Retina (tissue), 1 donor: ENCODE results near the gene DNAJB12.
"Not testable (repeated sequence)": the region's sequence is repeated elsewhere in the genome, so short reads cannot be mapped to it uniquely, and the experiment has no call there.

ENCODE experiments used
- DNase-seq: peaks from one replicate; pipeline ENCODE4 v3.0.0-alpha.2; 2016

The DNAJB12 gene

DNA sequence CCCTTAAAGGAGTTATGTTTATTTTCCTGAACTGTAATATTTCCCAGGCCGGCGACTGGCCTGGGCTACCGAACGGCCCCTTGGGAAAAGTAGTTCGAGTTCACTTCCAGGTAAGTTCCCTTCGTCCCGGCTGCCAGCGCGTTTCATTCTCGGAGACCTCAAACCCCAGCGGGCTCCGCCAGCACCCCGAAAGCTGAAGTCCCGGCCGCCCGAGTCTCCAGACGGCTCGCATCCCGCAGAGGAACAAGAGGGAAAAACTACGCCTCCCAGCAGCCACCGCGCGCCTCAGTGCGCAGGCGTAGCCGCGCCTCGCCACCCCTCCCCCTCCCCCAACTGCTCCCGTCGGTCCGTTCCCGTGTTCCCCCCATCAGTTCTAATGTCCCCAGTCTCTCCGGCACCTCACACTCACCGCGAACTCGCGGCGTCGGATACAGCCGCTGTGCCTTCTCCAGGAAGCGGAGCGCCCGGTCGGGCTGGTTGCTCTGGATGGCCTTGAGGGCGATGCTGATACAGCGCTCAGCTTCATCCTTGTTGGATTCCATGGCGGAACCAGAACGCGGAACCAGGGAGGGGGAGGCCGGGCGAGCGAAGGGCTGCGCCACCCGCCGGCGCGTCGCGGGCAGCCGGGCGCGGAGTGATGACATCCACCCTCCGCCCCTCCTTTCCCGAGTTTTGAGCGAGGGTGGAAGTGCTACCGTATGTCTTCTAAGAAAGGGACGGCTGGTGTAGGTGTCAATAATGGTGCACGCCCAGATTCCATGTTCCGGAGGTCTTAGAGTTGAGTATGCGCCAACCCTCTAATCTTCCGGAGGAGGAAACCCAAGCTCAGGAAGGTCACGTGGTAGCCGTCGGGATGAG is at the start of gene DNAJB12:
Gene DNAJB12 (minus strand): TSS at position 564 of the 858 bp plus-strand sequence. CDS start 22 bp downstream, at position 542.
- DNase-seq = peak; percentile 100

DNA sequence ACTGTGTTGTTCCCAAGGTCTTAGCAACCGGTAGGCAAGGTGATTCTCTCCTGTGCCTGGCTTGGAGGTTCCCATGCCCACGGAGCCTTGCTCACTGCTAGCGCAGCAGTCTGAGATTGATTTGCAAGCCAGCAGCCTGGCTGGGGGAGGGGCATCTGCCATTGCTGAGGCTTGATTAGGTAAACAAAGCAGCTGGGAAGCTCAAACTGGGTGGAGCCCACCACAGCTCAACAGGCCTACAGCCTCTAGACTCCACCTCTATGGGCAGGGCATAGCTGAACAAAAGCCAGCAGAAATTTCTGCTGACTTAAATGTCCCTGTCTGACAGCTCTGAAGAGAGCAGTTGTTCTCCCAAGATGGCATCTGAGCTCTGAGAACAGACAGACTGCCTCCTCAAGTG is 40.9 kb upstream of the DNAJB12 start:
- not testable (repeated sequence) for DNase-seq

DNA sequence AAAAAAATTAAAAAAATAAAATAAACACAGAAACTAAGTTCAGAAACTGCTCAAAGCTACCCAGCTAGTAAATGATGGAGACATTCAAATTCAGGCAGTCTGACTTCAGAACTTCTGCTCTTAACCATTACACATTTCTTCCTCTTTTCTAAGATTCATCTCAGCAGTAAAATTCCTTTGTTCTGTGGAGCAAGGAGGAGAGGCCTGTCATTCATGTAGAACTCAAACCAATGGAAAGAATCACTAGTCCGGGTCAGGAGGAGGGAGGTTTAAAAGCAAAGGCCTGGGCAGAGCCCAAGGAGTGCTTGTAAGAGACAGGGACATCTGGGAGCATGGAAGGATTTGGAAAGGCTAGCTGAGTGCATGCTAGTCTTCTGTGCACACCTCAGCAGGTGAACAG is 37.9 kb upstream of the DNAJB12 start:
- DNase-seq = no peak

DNA sequence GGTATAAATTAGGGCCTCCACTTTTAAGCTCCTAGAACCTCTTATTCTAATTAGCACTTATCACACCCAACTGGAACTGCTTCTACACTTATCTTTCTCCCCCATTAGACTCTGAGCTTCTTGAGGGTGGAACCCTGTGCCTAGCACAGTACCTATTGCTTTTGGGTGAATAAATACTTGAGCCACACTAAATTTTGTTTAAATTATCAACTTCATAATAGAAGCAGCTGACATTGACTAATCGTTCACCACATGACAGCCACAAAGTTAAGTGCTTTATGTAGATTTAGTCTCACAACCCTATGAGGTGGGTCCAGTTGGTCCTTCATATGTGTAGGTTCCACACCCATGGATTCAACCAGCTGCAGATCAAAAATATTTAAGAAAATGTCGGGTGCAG is 36.0 kb upstream of the DNAJB12 start:
- no peak for DNase-seq

DNA sequence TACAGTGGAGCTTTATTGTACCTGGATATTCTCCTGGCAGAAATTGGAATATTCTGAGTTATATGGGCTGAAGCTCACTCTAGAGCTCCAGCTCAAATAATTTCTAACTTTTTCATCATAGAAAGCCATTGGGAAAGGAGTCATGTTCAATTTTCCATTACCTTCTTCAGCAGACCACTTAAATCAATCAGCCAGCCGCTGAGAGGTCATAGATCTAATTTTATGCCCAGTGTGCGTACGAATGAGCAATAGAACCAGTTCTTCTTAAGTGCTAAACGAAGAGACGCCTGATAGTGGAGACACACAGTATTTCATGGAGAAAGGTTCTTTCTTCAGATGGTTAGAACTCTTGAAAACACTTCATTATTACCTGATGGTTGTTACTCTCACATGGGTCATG is 35.0 kb upstream of the DNAJB12 start:
- no peak for DNase-seq

DNA sequence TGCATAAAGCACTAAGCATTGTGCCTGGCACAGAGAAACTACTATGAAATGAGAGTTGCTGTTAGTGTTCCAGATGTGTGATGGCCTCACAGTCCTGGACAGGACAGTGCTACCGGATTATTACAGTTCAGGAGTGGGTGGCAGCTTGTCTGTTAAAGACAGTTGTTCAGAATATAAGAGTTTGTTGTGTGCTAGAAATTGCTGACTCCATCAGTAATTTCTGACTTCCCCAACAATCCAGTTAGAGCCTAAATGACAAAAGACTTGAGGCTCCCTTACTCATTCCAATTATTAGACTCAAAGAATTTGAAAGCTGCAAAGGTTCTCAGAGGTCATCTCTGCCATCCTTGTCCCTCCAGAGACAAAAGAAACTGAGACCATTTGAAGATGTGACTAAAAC is 34.3 kb upstream of the DNAJB12 start:
- DNase-seq = no peak

DNA sequence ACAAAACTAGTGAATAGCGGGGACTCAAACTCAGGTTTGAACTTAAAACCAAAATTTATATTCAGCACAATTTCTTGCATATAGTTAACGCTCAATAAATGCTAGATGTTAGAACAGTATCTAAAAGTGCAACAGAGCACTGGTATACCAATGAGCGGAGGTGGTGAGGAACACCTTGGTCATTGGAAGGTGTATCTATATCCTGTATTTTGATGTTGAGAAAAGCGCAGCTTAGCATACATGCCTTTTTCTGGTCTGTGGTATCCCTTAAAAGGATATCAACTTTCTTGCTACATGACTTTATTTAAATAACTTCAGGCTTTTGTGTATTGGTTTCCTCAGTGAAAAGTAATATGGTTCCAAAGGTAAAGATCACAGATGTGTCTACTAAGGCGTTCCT is 33.3 kb upstream of the DNAJB12 start:
- no peak for DNase-seq

DNA sequence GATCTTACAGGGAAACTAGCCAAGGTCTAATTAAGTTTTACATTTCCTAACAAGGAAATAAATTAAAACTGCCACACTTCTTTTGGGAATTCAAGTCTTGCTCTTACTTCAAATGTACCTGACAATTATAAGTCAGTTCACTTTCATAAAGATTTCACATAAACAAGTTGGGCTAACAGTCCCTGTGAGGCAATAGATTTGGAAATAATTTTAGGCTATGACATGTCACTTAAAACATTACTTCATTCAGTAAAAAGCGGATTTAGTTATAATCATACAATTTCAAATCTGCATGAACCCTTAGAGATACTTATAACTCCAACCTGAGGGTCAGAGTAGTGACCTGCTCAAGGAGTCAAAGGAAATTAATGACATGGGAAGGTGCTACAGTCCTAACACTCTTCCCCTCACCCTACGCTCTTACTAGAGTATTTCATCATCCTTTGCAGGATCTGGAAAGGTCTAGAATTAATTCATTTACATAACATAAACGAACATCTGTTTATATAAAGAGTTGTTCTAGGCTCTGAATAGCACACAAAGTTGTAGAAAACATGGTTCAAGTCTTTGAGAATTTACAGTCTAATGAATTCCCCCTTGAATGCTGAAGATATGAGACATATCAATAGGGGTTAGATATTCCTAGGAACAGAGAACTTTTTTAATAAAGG is 32.3 kb upstream of the DNAJB12 start:
- DNase-seq = no peak

DNA sequence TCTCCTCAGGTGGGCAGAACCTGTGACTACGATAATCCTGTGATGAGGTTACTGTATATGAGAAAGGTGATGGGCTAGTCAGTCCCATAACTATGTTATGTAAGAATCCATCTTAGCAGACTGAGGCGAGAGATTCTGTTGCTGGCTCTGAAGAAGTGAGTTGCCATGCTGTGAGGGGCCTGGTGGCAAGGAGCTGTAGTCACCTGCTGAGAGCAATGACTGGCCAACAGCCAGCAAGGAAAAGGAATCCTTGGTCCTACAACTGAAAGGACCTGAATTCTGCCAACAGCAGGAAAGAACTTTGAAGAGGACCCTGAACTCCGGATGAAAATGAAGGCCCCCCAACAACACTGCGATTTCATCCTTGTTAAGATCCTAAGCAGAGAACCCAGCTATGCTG is 31.0 kb upstream of the DNAJB12 start:
- DNase-seq = no peak

DNA sequence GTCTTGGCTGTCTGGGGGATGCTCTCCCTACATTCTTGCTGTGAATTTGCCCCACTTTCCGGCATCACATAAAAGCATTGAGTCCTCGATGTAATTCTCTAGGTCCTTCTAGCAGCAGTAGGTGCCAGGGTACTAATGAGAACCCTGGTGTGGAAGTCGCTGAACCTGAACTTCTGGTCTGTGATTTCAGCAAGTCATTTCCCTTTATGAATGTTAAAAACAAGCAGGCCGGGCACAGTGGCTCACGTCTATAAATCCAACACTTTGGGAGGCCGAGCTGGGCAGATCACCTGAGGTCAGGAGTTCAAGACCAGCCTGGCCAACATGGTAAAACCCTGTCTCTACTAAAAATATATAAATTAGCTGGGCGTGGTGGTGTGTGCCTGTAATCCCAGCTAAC is 30.3 kb upstream of the DNAJB12 start:
- DNase-seq = not testable (repeated sequence)

DNA sequence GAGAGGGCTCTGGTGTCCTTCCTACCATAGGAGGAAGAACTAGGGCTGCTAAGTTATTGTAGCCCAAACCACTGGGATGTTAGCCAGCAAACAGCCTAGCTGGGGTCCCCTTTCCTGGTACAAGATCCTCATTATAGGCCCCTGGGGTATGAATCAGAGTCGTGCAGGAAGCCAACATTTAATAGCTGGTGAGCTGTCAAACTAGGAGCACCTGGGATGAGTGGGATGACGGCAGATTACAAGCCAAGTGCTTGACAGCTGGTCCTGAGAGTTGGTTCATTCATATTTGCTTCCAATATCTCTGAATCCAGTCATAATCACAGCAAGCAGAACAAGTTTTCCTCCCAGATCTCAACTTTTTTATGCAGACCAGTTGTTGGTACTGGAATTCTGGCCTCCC is 25.1 kb upstream of the DNAJB12 start:
- DNase-seq = no peak

DNA sequence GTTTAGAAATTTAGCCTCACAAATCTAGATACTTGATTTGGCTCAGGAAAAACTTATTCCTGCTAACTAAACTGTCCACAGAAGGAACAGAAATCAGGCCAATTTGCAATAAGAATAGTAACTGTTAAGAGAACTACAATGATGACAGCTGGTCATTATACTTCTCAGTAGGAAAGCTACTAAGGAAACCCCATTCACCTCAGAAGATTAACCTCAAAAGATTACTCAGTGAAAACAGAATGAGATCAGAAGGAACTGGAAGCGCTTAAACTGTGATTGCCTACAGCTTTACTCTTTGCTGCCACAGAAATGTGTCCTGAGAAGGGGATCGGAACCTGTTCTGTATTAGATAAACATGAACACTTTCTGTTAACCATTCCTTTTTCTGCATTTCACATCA is 24.3 kb upstream of the DNAJB12 start:
- DNase-seq = no peak

DNA sequence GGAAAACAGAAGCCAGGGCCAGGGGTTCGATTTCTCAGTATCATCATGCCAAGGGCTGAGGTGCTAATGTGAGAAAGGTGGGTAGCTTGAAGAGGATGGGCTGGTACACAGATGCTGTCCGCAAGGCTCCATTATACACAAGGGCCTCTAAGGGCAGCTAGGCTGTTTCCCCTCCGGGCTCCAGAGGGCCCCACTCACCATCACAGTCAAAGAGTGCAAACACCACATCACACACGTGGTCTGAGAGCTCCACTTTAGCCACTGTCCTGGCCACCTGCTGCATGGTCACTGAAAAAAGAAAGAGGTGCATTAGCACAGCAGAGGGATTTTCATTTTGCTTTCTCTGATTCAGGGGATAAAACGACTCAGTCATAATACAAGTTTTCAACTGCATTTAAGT is 20.9 kb upstream of the DNAJB12 start:
- no peak for DNase-seq

DNA sequence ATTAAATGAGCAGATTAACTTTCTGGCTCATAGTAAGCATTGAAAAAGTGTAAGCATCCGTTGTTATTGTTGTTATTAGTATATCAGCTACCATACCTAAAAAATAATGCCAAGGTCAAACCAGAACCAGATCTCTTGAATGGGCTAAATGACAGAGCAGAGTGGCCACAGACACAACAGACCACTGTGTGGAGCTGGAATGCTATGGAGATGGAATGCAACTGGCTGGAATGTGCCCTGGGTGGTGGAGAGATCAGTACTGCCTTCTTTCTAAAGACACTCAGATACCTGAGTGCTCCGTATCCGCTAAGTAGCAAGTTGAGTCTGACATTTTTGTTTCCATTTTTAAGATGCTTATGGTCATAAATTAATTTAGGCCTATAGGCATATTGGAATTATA is 20.5 kb upstream of the DNAJB12 start:
- DNase-seq = no peak

DNA sequence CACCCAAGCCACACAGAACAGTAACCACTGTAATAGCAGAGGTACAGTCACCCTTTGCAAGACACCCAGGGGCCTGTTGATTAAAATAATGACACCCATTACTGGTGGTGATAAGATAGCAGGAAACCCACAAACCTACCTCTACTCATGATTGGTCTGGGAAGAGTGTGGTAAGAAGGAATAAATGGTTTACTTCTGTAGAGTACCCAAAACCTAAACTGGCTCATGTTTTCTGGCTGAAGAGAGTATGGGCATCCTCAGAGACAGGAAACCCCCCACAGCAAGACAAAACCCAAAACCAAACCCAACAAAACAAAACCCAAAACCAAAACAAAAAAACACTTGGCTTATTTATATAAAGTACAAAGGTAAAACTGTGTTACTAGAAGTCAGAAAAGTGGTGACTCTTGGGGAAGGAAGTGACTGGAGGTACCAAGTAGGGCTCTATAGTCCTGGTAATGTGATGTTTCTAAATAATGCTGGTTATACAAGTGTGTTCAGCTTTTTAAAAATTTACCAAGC is 15.5 kb upstream of the DNAJB12 start:
- no peak for DNase-seq

DNA sequence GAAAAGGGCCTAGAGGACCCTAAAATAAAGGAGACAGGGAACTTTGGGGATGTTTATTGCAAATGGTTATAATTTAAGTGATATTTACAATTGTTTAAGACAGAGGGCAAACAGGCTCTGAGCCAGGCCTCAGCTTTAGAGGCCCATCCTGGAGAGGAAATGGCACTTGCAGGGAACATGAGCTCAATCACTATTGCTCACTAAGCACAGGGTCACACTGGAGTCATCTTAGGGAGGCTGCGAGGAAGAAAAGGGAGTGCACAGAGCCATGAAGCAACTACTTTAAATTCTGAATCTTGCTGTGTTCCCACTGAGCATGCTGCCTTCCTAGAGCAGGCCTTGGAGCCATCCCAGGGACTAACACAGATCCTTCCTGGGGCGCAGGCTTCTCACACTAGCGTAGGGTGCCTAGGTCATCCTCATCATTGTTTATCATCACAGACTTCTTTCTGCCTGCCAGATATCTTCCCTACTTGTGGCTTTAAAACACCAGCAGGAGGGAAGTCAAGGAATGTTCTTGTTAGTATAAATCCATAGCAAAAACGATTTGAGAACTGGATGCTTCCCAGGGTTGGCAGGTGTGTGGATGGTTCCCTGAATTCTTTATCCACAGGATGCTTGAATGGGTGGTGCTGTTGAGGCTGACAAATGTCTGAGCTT is 12.7 kb upstream of the DNAJB12 start:
- no peak for DNase-seq

DNA sequence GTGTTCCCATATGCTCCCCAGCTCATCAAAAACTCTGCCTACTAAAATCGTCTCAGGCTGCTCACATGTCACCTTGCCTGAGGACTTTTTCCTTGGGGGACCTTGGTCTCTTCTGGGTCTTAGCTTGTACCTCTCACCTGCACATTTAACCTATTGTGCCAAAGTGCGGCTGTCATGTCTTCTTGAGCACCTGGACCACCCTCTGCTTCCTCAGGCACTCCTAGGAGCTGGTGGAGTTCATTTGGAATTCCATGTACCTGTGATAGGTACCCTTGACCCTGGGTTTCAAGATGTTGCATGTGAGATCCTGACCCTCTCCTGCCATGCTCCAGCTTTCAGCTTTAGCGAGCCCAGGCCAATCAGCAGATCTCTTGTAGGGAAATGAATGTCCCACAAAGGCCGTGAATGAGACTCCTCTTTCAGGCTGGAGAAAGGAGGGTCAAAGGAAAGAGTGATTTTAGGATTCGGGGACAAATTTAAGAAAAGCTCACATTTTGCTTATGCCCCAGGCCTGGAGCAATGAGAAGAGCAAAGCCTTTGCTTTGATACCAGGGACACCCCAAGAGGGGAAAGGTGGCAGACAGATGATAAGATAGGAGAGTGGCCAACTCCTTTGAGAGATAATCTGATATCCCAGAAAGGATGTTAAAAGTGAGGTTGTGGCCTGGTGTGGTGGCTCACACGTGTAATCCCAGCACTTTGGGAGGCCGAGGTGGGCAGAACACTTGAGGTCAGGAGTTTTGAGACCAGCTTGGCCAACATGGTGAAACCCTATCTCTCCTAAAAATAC is 10.6 kb upstream of the DNAJB12 start:
- DNase-seq = no peak

DNA sequence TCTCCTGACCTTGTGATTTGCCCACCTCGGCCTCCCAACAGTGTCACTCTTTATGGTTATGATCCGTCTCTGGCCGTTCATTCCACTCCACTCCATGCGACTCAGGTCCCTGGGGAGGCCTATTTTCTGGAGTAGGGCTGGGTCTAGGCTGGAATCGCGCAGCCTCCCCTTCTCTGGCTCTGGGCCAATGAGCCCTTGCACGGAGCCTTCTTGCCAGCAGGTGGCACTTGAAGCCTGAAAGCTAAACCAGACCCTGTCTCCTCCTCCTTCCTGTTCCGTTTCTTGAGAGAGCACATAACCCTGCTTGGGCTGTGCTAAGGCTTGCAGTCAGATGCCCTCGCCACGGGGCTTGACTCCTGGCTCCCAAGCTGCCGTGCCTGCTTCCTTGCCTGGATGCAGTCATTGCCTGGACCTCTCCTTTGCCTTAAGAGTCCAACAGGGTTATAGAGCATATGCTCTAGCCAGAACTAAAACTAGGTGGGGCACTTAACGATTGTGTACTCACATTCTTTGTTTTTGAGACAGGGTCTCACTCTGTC is 9.6 kb upstream of the DNAJB12 start:
- peak; percentile 90 for DNase-seq

DNA sequence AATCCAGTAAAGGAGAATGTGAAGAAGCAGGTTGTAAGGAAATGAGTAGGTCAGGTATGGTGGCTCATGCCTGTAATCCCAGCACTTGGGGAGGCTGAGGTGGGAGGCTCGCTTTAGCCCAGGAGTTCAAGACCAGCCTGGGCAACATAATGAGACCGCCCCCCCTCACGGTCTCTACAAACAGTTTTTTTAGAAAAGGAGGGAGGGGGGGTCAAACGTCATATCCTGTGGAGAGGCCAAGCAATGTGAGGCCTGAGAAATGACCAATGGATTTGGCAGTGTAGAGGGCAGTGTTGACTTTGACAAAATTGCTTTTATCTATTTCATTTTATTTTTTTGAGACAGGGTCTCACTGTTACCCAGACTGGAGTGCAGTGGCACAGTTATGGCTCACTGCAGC is 2.3 kb upstream of the DNAJB12 start:
- no peak for DNase-seq

DNA sequence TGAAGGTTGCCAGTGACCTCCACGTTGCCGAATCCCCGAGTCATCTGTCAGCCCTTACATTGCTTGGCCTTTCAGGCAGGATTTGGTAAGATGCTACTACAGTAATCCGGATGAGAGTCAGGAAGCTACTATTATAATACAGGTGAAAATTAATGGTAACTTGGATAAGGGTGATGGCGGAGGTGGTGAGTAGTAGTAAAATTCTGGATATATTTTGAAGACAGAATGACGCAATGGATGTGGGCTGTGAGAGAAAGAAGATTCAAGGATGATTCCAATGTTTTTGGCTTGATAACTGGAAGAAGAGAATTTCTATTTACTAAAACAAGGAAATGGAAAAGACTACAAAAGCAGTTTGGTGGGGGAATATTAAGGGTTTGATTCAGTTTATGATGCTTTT is 1.4 kb upstream of the DNAJB12 start:
- DNase-seq = no peak

DNA sequence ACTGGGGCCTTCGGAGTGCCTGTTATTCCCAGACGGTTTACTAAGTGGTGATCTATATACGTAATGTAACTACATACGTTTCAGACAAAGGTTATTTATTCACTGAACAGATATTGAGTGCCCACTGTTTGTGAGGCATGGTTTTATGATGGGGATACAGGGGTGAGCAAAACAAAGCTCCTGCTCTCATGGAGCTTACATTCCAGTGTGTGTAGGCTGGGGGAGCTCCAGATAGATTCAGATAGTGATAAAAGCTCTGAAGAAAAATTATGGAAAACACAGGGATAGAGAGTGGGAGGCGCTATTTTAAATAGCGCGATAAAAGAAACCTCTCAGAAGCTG is 466 bp upstream of the DNAJB12 start:
- DNase-seq = no peak

DNA sequence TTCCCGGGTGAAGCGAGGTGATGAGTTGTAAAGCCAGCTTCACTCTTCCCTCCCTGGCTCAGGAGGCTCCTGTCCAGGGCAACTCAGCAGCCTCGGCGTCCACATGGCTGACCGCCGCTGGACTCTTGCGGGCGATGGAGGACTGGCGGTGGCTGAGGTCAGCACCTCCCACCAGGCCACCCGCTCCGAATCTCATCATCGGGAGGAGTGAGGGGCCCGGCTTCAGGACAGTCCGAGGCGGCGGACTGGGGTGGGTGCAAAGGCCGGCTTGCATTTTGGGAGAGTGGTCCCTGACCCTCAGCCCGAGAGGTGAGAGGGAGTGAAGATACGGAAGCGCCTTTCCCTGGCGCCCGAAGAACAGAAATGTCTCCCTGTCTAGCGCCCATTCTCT is 759 bp downstream of the DNAJB12 start:
- DNase-seq = no peak
